Measurements from ENCODE around the gene PHAF1.

Gene PHAF1

GRCh38 chr16:67109407-67110135 lies at the start of gene PHAF1:
PHAF1 (plus strand) TSS chr16:67109941; CDS start chr16:67110176, 235 bp downstream.
- peak; percentile 89 to 94 (median 92) for DNase-seq

- DNase-seq = no peak
These were observed 46.7 kb upstream of the PHAF1 start for GRCh38 chr16:67063008-67063407.

GRCh38 chr16:67068212-67068753 lies 41.5 kb upstream of the PHAF1 start:
- DNase-seq = no peak

DNA sequence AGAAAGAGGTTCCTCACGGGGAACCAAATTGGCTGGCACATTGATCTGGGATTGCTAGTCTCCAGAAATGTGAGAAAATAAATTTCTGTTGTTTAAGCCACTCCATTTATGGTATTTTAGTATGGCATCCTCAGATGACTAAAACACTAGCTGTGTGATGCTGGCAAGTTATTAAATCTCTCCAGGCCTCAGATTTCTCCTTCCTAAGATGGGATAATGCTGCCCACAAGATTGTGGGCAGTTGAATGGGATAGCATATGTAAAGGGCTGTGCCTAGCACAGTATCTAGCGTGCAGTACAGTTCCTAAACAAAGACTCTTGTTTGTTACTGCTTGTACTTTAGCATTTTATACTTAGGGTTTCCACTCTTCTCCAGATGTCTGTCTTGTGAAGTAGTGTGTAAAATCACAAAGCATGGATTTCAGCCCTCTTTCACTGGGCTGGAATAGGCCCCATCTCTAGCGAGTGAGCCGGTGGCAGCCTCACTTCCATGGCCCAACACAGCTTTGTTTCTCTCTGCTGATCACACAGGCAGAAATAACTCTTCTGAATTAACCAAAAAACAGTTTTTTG lies 38.2 kb upstream of the PHAF1 start:
- DNase-seq = no peak

DNA sequence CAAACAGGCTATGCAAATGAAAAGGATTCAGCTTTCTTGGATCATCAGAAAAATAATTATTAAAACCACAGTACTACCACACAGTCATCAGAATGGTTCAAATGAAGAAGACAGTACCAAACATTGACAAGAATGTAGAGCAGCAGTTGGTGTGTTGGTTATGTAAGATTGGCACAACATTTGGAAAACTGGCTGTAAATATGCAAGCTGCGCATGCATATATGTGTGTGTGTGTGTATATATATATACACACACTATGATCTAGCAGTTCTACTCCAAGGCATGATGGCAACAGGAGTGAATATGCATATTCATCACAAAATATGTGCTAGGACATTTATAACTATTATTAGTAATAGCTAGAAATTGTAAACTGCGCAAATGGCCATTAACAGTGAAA lies 34.4 kb upstream of the PHAF1 start:
- DNase-seq = no peak

DNA sequence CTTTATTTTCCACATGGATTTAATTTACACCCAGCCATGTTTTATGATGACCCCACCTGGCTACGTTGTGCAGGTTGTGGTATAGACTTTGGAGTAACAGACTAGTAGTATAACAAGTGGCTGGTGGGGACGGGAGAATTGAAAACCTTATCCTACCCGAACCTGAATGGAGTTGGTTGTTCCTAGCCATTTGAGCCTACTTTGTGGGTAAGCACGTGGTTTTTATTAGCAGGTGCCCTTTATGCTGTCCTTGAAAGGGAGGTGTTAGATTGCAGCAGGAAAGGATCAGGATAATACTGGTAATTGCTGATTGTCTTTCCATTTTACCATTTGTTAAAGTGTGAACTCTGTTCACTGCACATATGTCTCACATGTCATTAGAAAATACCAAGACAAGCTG lies 31.9 kb upstream of the PHAF1 start:
- DNase-seq = no peak

GRCh38 chr16:67082100-67082499 lies 27.6 kb upstream of the PHAF1 start:
- no peak for DNase-seq

- no peak for DNase-seq
These were observed 26.9 kb upstream of the PHAF1 start for GRCh38 chr16:67082891-67083290.

DNA sequence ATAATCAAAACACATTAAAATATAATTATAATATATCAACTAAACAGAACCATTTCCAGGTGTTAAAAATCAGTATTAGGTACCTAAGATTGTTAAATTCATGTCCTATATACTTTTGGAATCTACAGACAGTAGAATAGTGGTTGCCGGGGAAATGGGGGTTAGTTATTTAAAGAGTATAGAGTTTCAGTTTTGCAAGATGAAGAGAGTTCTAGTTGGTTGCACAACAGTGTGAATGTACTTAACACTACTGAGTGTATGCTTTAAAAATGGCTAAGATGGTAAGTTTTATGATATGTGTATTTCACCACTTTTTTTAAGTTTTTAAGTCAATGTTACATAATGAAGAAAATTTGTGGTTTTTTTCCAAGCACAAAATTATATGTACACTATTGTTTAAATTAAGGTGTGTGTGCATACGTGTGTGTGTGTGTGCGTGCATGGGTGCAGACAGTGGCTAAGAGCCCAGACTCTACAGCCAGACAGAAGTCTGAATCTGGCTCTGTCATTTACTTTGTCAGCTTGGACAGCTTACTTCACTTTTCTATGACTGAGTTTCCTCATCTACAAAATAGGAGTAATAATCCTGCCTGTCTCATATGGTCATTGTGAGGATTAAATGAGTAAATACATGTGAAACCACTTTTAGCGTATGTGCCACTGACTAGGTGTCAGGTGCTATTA lies 25.3 kb upstream of the PHAF1 start:
- no peak for DNase-seq

GRCh38 chr16:67086822-67087221 lies 22.9 kb upstream of the PHAF1 start:
- no peak for DNase-seq

- no peak for DNase-seq
These were observed 22.4 kb upstream of the PHAF1 start for GRCh38 chr16:67087291-67087690.

DNA sequence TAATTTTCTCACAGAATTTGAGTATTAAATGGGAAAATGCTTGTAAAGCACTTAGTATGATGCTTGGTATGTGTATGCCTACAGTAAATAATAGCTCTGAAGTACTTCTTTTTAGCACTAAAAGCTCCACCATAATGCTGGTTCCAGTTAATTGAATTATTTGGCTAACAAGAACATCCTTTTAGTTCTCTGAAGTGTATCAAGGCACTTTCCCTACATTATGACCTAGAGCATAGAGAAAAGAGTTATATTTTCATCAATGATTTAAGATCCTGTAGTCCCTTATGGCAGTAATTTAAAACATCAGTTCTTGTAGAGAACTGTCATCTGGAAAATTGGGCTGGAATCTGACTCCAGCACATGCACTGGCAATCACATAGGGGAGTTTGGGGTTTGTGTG lies 21.9 kb upstream of the PHAF1 start:
- no peak for DNase-seq

DNA sequence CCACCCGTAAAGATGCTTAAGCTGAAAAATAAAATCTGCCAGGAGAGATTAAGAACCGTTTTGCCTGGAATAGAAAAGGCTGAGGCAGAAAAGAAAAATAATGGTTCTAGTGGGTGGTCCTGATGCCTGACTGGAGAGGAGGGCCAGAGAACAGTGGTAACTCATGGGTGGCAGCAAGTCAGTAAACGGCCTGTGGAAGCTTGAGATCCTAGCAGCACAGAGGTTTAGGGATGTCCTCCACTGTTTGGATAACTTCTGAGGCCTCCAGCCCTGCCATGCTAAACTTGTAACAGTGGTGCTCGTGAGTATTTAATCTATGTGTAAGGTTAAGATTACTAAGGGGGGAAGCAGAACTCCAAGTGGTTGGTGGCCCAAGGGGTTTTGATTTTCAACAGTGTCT lies 21.2 kb upstream of the PHAF1 start:
- DNase-seq = no peak

GRCh38 chr16:67089101-67089500 lies 20.6 kb upstream of the PHAF1 start:
- DNase-seq = no peak

- DNase-seq = no peak
These were observed 17.7 kb upstream of the PHAF1 start for GRCh38 chr16:67091906-67092566.

DNA sequence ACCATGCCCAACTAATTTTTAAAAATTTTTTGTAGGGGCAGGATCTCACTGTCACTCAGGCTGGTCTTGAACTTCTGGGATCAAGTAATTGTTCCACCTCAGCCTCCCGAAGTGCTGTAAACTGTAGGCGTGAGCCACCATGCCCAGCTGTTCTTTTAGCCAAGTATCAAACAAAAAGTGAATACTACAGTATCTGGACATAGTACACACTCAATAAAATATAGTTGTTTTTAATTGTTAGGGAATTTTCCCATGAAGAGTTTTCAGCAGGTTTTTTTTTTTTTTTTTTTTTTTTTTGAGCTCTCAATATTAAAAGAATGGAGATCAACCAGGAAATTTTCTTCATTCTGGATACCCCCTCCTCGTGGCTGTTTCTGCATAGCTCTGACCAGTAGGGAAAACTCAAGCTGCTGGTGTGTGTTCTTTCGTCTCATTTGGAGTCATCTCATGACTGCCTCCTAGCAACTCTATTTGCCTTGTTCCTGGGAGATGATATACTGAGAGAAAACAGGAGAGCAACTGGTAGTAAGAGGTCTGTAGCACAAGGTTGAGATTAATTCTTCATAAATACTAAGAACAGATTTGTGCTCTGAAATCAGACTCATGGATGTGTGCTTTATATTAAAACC lies 16.5 kb upstream of the PHAF1 start:
- no peak for DNase-seq

DNA sequence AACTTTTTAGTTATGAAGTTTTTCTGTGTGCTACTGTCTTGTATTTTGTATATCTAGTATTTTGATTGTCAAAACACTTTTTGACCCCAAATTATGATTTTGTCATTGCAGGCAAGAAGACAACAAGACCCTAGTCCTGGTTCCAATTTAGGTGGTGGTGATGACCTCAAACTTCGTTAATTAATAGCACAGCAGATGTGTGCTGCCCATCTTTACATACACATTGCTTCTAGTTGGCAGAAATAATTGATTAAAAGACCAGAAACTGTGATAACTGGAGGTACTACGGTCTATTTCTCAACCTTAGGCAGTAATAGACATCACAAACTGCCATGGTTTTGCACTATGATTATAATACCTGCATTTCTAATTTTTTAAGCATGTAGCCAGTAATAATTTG lies 11.1 kb upstream of the PHAF1 start:
- no peak for DNase-seq

GRCh38 chr16:67100569-67101310 lies 9.0 kb upstream of the PHAF1 start:
- no peak for DNase-seq

- DNase-seq = no peak
These were observed 8.2 kb upstream of the PHAF1 start for GRCh38 chr16:67101311-67102082.

GRCh38 chr16:67104061-67104460 lies 5.7 kb upstream of the PHAF1 start:
- no peak for DNase-seq

- no peak for DNase-seq
These were observed 4.9 kb upstream of the PHAF1 start for GRCh38 chr16:67104845-67105244.
